HL-60 (cell line): ENCODE data around the gene DVL1.

Experiments used
- DNase-seq, 2 experiments: peaks; one replicate each; pipeline ENCODE4 v3.0.0-alpha.2; 2010 to 2020; ENCODE audit warnings: low read depth in 1 of 2, low spot score in 1 of 2
- H3K27ac ChIP-seq: fragments of 250-450 bp; sonication (Bioruptor Pico); replicated peaks from 2 replicates; pipeline ENCODE4 v1.5.1; 2020; ENCODE audit warnings: mild to moderate bottlenecking, moderate library complexity
- H3K27me3 ChIP-seq: fragments of 250-450 bp; sonication (Bioruptor Pico); 2 replicates; pipeline ENCODE4 v1.5.1; 2021; ENCODE audit warnings: mild to moderate bottlenecking, moderate library complexity; ENCODE audit not compliant: insufficient read depth, poor library complexity, severe bottlenecking
- H3K4me3 ChIP-seq: replicated peaks from 2 replicates; pipeline ENCODE4 v1.5.1; 2011; ENCODE audit warnings: mild to moderate bottlenecking, control low read depth, low read length; ENCODE audit not compliant: insufficient read depth
- GABPA ChIP-seq: IDR thresholded peaks from 2 replicates; pipeline ENCODE4 v1.6.1; 2012; ENCODE audit warnings: low read depth
- POLR2AphosphoS5 ChIP-seq: IDR thresholded peaks from 2 replicates; pipeline ENCODE4 v1.6.1; 2012; ENCODE audit warnings: low read depth
- SPI1 ChIP-seq: IDR thresholded peaks from 2 replicates; pipeline ENCODE4 v1.6.1; 2012; ENCODE audit warnings: low read depth, mild to moderate bottlenecking, borderline replicate concordance
- TF ChIP-seq, protein P1 (sequence below): IDR thresholded peaks from one replicate; pipeline ENCODE4 v1.5.1; 2011; ENCODE audit warnings: low read length, control low read depth, inconsistent platforms; ENCODE audit not compliant: insufficient read depth
- TF ChIP-seq, protein P2 (sequence below): IDR thresholded peaks from 2 replicates; pipeline ENCODE4 v1.6.1; 2012; ENCODE audit warnings: low read depth; ENCODE audit not compliant: insufficient replicate concordance

DVL1 gene

GRCh38 chr1:1296070-1297061, 52.9 kb downstream of the DVL1 start:
- no peak for TF ChIP-seq POLR2AphosphoS5
- TF ChIP-seq, protein P1, sequence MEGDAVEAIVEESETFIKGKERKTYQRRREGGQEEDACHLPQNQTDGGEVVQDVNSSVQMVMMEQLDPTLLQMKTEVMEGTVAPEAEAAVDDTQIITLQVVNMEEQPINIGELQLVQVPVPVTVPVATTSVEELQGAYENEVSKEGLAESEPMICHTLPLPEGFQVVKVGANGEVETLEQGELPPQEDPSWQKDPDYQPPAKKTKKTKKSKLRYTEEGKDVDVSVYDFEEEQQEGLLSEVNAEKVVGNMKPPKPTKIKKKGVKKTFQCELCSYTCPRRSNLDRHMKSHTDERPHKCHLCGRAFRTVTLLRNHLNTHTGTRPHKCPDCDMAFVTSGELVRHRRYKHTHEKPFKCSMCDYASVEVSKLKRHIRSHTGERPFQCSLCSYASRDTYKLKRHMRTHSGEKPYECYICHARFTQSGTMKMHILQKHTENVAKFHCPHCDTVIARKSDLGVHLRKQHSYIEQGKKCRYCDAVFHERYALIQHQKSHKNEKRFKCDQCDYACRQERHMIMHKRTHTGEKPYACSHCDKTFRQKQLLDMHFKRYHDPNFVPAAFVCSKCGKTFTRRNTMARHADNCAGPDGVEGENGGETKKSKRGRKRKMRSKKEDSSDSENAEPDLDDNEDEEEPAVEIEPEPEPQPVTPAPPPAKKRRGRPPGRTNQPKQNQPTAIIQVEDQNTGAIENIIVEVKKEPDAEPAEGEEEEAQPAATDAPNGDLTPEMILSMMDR, result no peak
- no peaks in the 10 kb centered on the region for H3K27me3 ChIP-seq
- no peak for DNase-seq
- no peak overlapping the region for H3K4me3 ChIP-seq
- no peak overlapping the region for H3K27ac ChIP-seq

- no peak overlapping the region for H3K4me3 ChIP-seq
- no peak overlapping the region for H3K27ac ChIP-seq
- no peaks in the 10 kb centered on the region for H3K27me3 ChIP-seq
- TF ChIP-seq, protein P2, sequence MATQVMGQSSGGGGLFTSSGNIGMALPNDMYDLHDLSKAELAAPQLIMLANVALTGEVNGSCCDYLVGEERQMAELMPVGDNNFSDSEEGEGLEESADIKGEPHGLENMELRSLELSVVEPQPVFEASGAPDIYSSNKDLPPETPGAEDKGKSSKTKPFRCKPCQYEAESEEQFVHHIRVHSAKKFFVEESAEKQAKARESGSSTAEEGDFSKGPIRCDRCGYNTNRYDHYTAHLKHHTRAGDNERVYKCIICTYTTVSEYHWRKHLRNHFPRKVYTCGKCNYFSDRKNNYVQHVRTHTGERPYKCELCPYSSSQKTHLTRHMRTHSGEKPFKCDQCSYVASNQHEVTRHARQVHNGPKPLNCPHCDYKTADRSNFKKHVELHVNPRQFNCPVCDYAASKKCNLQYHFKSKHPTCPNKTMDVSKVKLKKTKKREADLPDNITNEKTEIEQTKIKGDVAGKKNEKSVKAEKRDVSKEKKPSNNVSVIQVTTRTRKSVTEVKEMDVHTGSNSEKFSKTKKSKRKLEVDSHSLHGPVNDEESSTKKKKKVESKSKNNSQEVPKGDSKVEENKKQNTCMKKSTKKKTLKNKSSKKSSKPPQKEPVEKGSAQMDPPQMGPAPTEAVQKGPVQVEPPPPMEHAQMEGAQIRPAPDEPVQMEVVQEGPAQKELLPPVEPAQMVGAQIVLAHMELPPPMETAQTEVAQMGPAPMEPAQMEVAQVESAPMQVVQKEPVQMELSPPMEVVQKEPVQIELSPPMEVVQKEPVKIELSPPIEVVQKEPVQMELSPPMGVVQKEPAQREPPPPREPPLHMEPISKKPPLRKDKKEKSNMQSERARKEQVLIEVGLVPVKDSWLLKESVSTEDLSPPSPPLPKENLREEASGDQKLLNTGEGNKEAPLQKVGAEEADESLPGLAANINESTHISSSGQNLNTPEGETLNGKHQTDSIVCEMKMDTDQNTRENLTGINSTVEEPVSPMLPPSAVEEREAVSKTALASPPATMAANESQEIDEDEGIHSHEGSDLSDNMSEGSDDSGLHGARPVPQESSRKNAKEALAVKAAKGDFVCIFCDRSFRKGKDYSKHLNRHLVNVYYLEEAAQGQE, result no peak
- TF ChIP-seq GABPA (no peak), POLR2AphosphoS5 (no peak), SPI1 (no peak)
- TF ChIP-seq, protein P1, result no peak
- DNase-seq, result no peak
Measured at GRCh38 chr1:1295154-1295923, 53.9 kb downstream of the DVL1 start.

GRCh38 chr1:1294250-1294890, 54.8 kb downstream of the DVL1 start:
- no peak overlapping the region for H3K4me3 ChIP-seq

More at GRCh38 chr1:1294250-1294890, 54.8 kb downstream of the DVL1 start:
- H3K27ac ChIP-seq, result no peak overlapping the region
- TF ChIP-seq POLR2AphosphoS5 (no peak), GABPA (no peak), SPI1 (no peak)
- TF ChIP-seq, protein P1, result no peak
- TF ChIP-seq, protein P2, result no peak
- H3K27me3 ChIP-seq, result no peaks in the 10 kb centered on the region
- no peak for DNase-seq
